Dendritic cell treated with granulocyte-macrophage colony-stimulating factor and Interleukin-4, amounts not matched to agents 40 ng/mL and 50 ng/mL, for 4 days (primary cell): ENCODE data around the gene CCDC12.

Source experiments
- H3K27ac Mint-ChIP-seq: one replicate; pipeline ENCODE4 v1.8.0; 2022; ENCODE audit warnings: mild to moderate bottlenecking, mixed read lengths
- H3K27me3 Mint-ChIP-seq: one replicate; pipeline ENCODE4 v1.8.0; 2022; ENCODE audit warnings: mild to moderate bottlenecking, mixed read lengths
- H3K36me3 Mint-ChIP-seq: one replicate; pipeline ENCODE4 v1.8.0; 2022; ENCODE audit warnings: low read depth, mixed read lengths
- H3K4me1 Mint-ChIP-seq: one replicate; pipeline ENCODE4 v1.8.0; 2022; ENCODE audit warnings: low read depth, mixed read lengths
- H3K4me3 Mint-ChIP-seq: one replicate; pipeline ENCODE4 v1.8.0; 2022; ENCODE audit warnings: mild to moderate bottlenecking, moderate library complexity, mixed read lengths
- H3K9me3 Mint-ChIP-seq: one replicate; pipeline ENCODE4 v1.8.0; 2022; ENCODE audit warnings: mixed read lengths
- intact Hi-C: fragments of 100-400 bp; cut with micrococcal nuclease; formaldehyde crosslinking; loops from one replicate; pipeline ENCODE4 v1.15.0; 2022

CCDC12 gene

DNA sequence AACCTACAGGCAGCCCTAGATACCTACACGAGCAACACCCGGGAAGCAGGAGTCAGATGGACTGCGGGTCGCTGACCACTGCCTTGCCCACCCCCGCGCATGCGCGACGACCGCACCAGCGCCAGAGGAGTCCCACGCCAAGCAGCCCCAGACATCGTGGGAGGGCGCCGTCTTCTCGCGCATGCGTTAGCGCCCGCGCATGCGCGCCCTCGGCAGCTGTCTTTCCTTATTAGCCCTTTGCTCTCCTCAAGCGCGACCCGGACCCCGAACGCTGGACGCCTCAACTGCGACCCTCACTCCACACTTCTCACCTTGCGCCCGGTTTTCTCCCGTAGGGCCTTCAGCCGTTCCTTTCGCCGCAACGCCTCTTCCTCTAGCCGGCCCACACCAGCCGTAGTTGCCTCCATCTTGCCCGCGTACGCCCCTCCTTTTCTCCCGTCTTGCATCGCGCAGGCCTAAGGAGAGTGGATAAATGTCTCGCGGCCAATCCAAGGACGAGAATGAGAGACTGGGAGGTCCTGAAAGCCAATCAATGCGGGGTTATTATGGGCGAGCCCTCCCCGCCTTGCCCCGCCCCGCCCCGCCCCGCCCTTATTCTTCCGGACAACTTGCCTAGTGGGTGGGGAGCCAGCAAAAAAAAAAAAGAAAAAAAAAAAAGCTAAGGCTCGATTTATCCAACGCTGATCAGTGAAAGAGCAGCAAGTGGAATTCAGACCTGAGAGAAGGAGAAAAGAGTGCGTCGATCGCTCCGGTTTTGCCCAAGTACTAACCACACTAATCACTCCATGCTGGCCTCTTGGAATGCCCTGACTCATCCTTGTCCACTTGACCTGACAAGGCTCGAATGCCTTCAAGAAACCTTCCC lies at the start of gene CCDC12:
Gene CCDC12 (minus strand): TSS at position 420 of the 865 bp plus-strand sequence. CDS start 13 bp downstream, at position 407.
- Mint-ChIP-seq H3K4me3 (peak within 1 kb of the TSS; percentile 86), H3K27ac (peak within 1 kb of the TSS; percentile 94)
- intact Hi-C loops = loop anchor here (5.0 kb wide), 1 partner anchor 49 kb away; no protein-coding TSS in a partner anchor

DNA sequence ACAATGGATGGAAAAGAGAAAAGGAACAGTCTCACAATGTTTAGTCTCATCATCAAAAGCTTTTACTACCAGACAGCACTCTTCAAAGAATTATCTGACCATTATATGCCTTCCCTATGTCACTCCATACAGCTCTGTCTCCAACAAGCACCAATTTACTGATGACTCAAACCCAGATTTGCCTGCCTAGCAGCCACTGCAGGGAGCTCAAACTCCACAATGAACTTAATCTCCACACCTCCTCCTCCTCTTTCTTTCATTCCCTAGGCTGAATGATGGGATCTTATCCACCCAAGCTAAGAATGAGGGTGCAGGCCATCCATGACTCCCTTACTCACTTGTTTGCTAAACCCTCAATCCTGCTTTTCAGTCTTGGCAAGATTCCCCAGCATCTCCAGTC lies 48.4 kb upstream of the CCDC12 start:
- H3K27ac Mint-ChIP-seq = no peak overlapping the region
- H3K9me3 Mint-ChIP-seq = no peaks in the 10 kb centered on the region
- no peaks in the 10 kb centered on the region for H3K27me3 Mint-ChIP-seq
- H3K4me1 Mint-ChIP-seq = peaks cover 7% of the 10 kb centered on the region
- H3K36me3 Mint-ChIP-seq = peaks cover 46% of the 10 kb centered on the region
- no peak overlapping the region for H3K4me3 Mint-ChIP-seq
- intact Hi-C loops = no loop called here

More for the DNA sequence above, at the start of gene CCDC12:
- no peaks in the 10 kb centered on the region for H3K9me3 Mint-ChIP-seq
- H3K4me1 Mint-ChIP-seq = peaks cover 69% of the 10 kb centered on the region
- H3K27me3 Mint-ChIP-seq = no peaks in the 10 kb centered on the region
- H3K36me3 Mint-ChIP-seq = peaks cover 37% of the 10 kb centered on the region

DNA sequence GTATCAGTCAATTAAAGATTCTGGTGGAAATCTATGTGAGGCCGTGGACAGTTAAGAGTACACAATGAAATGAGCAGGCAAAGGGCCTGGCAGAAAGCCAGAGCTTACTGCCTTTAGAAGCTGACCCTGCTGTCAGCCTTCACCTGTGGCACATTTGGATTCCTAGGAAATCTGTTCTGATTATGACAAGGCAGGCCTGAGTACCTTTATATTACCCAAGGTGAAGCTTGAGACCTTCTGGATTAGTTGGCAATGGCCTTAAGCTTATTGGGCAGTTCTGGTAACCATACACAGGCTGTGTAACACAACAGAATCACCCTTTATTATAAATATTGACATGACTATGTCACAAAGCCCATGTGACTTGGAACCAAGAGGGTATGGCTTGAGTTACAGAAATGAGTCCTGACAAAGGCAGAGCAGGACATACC lies 46.1 kb upstream of the CCDC12 start:
- H3K4me3 Mint-ChIP-seq = no peak overlapping the region
- peaks cover 46% of the 10 kb centered on the region for H3K36me3 Mint-ChIP-seq

DNA sequence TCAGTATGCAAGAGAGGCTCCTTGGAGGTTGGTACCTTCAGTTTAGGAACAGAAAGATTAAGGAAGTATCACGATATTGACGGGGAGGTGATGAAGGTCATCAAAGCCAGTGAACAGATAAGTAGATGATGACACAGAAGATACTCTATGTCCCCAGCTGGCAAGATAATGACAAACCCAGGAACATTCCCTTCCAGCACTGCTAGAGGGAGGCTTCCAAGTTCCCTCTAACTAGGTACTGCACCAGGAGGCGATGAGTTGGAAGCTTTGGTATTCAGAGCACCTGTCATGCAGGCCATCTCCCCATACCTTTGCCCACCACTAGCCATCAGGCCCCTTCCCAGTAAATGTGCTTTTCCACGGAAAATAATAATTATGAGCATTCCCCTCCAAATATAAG lies 43.8 kb upstream of the CCDC12 start:
- intact Hi-C loops = no loop called here
- H3K4me3 Mint-ChIP-seq = no peak overlapping the region
- H3K9me3 Mint-ChIP-seq = no peaks in the 10 kb centered on the region
- H3K36me3 Mint-ChIP-seq = peaks cover 55% of the 10 kb centered on the region
- peaks cover 22% of the 10 kb centered on the region for H3K4me1 Mint-ChIP-seq
- H3K27ac Mint-ChIP-seq = no peak overlapping the region
- no peaks in the 10 kb centered on the region for H3K27me3 Mint-ChIP-seq

More for the DNA sequence above, 46.1 kb upstream of the CCDC12 start:
- Mint-ChIP-seq H3K27me3 (no peaks in the 10 kb centered on the region), H3K4me1 (peaks cover 20% of the 10 kb centered on the region), H3K9me3 (no peaks in the 10 kb centered on the region), H3K27ac (no peak overlapping the region)
- intact Hi-C loops = no loop called here

DNA sequence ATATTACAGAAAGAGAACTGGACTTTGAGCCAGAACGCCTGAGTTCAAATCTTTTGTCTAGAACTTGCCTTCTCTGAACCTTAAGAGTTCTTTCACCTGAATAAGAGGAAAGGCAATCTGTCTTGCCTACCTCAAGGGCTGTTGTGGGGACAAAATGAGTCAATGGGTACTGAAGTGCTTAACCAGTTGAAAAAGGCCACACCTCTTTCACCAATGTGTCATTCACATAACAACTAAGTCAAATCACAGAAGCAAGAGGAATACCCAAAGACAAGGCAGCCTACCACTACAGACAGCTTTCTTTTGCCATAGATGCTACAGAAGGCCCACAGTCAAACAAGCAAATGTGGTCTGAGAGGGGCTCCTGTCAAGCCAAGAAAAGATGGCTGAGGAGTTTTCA lies 42.7 kb upstream of the CCDC12 start:
- Mint-ChIP-seq H3K36me3 (peaks cover 66% of the 10 kb centered on the region), H3K9me3 (no peaks in the 10 kb centered on the region), H3K4me1 (peaks cover 15% of the 10 kb centered on the region), H3K27ac (no peak overlapping the region), H3K4me3 (no peak overlapping the region), H3K27me3 (no peaks in the 10 kb centered on the region)
- intact Hi-C loops = no loop called here

DNA sequence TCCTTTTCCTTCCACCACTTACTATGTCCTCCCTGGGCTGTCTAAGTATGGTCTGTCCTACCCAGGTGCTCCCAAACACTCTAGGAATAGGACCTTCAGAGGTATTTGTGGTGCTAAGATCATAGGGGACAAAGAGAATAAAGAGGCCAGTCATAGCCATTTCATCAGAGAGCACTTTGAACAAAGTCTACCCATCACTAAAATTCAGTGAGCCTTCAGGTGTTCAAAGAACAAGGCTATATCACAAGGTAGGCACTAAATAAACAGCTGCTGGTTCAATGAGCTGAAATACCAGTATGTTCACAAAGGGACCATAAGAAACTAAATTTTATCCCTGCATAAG lies 41.7 kb upstream of the CCDC12 start:
- H3K9me3 Mint-ChIP-seq = no peaks in the 10 kb centered on the region
- intact Hi-C loops = no loop called here
- peaks cover 15% of the 10 kb centered on the region for H3K4me1 Mint-ChIP-seq
- H3K36me3 Mint-ChIP-seq = peaks cover 75% of the 10 kb centered on the region
- no peak overlapping the region for H3K4me3 Mint-ChIP-seq
- no peaks in the 10 kb centered on the region for H3K27me3 Mint-ChIP-seq
- H3K27ac Mint-ChIP-seq = no peak overlapping the region

DNA sequence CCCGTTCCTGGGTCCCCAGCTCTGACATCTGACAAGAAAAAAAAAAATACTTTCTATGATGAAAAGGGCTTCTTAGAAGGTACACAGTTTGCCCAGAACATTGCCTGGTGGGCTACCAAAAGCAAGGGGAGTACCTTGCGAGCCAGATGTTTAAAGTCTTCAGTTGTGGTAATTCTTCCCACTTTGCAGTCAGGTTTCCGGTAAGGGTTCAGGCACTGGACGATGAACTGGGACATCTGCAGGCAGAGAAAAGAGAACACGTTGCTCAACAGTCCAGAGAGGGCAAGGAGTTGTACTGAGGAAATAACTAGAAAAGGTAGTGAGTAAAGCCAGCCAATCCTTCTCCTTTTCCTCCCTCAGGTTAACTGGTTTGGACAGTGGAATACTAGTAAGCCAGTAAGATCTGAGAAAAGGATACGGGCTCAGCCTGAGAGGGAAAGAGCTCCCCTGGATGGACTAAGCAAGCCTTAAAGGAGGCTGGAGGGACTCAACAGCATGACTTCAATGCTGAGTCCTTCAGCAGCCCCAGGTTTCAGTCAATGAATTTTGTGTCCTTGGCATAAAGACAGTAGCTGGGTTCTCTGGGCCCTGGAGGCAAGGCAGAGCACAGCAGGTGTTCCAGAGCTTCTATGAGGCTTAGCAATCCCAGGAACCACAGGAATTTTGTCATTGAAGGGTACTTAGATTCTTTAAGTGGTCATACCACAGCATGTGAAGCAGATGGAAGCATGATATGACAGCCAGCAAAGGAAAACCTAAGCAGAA lies 41.1 kb upstream of the CCDC12 start:
- no peak overlapping the region for H3K4me3 Mint-ChIP-seq
- H3K4me1 Mint-ChIP-seq = peaks cover 15% of the 10 kb centered on the region
- no peaks in the 10 kb centered on the region for H3K9me3 Mint-ChIP-seq
- H3K27me3 Mint-ChIP-seq = no peaks in the 10 kb centered on the region
- H3K36me3 Mint-ChIP-seq = peaks cover 77% of the 10 kb centered on the region
- no peak overlapping the region for H3K27ac Mint-ChIP-seq
- intact Hi-C loops = no loop called here

DNA sequence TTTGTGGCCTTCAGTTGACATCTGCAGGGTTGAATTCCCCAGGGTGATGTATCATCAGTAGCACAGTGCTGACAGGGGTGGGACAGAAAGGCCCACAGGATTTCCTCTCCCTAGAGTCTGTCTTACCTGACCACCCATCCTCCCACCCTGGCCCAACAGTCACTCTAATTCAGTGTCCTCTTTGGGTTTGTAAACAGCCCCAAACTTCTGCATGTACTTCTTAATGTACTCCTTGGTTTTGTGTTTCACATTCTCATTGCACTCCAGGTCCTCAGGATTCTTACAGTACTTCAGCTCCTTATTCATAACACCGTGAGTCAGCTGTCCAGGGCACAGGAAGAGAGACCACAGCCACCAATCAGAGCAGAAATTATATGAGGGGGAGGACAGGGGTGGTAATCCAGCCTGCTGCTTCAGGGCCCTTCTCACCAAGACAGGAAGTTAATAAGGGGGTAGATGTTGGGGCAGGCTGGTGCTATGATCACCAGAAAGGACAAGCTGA lies 40.4 kb upstream of the CCDC12 start:
- Mint-ChIP-seq H3K4me3 (no peak overlapping the region), H3K27me3 (no peaks in the 10 kb centered on the region), H3K9me3 (no peaks in the 10 kb centered on the region), H3K4me1 (peaks cover 15% of the 10 kb centered on the region), H3K27ac (no peak overlapping the region), H3K36me3 (peaks cover 77% of the 10 kb centered on the region)
- intact Hi-C loops = no loop called here

DNA sequence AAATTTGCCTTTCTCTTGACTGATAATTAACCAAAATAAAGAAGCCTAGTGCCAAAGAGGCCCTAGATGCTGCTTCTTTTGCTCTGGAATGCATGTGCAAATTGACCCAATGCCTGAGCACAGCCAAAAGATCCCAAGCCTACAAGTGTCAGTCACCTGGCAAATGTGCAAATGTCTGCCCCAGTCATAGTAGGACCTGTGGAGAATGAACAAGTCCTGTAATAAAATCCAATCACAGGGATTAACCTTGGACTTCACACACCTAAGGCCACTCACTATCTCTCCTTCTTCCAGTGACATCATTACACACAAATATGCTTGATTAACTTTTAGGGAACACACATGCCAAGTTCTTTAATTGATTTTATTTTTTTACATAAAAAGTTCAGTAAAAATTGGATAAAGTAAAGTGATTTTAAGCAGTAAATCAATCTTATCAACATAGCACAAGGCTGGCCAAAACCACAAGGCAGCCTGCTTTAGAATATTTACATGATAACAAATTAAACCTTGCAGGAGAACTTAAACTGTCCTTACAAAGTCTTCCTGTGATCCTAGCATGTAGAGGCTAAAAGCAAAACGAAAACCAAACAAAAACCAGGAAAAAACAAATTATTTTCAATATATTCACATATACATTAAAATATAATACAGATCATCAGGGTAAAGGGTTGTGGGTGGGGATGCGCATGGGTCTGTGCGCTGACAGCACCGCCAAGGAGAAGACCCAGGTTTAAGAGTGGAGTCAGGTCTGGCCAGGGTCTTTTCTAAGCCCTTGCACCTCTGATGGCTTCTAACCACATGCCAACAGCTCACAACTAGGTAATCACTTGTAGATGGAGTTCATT lies 39.8 kb upstream of the CCDC12 start:
- no peak overlapping the region for H3K4me3 Mint-ChIP-seq
- H3K36me3 Mint-ChIP-seq = peaks cover 77% of the 10 kb centered on the region
- H3K4me1 Mint-ChIP-seq = peaks cover 15% of the 10 kb centered on the region
- no peak overlapping the region for H3K27ac Mint-ChIP-seq
- H3K27me3 Mint-ChIP-seq = no peaks in the 10 kb centered on the region
- H3K9me3 Mint-ChIP-seq = no peaks in the 10 kb centered on the region
- intact Hi-C loops = no loop called here

DNA sequence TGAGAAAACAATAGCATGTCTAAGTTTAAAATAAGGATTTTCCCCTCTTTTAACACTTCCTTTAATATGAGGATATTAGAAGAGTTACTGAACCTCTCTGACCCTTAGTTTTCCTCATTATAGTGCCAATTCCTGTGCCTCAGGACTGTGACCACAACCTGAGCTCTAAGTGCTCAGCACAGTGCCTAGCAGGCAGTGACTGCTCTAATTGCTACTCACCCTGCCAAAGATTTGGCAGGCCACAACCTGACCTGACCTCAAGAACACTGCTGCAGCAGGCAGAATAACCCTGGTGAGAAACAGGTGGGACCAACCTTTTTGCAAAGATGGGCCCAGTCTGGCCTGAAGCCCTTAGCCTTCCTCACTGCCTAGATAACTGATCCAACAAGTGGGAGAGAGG lies 38.6 kb upstream of the CCDC12 start:
- Mint-ChIP-seq H3K27me3 (no peaks in the 10 kb centered on the region), H3K4me3 (no peak overlapping the region), H3K4me1 (peaks cover 16% of the 10 kb centered on the region), H3K36me3 (peaks cover 73% of the 10 kb centered on the region), H3K27ac (no peak overlapping the region), H3K9me3 (no peaks in the 10 kb centered on the region)
- intact Hi-C loops = no loop called here

DNA sequence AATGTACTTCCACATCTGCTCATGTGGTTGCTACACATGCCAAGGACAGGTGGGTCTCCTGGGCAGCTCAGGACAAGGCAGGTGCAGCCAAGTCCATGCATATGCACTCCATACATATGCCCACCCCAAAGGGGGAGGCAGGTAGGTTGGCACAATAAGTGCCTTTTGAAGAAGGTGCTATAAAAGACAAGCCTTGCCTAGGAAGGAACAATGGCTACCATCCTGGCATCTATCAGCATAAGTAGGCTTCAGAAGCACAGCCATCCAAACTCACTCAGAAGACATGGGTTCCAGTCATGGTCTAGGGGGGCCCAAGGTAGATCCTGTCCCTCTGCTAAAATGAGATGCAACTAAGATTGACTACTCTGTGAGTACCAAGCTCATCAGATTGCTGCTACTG lies 37.5 kb upstream of the CCDC12 start:
- Mint-ChIP-seq H3K36me3 (peaks cover 66% of the 10 kb centered on the region), H3K27ac (no peak overlapping the region), H3K9me3 (no peaks in the 10 kb centered on the region), H3K27me3 (no peaks in the 10 kb centered on the region), H3K4me3 (no peak overlapping the region), H3K4me1 (peaks cover 23% of the 10 kb centered on the region)
- intact Hi-C loops = no loop called here

DNA sequence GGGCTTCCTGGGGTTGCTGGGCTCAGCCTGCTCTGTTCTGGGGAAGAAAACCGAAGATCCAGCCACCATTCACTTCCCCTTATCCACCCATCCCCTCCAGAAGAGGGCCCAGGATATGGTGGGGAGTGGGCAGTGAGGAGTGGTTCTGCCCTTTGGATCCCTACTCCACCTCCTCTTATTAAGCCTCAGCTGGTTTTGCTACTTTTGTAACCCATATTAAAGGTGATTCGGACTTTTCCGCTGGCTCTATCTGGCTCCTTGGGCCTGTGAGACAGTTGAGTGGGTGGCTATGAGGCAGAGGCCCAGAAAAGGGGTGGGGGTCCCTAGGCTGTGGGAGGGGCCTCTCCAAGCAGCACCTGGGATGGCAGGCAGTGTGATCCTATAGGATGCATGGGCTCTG lies 36.7 kb upstream of the CCDC12 start:
- Mint-ChIP-seq H3K36me3 (peaks cover 60% of the 10 kb centered on the region), H3K27ac (no peak overlapping the region), H3K4me1 (peaks cover 15% of the 10 kb centered on the region), H3K27me3 (no peaks in the 10 kb centered on the region), H3K9me3 (no peaks in the 10 kb centered on the region), H3K4me3 (no peak overlapping the region)
- intact Hi-C loops = no loop called here

DNA sequence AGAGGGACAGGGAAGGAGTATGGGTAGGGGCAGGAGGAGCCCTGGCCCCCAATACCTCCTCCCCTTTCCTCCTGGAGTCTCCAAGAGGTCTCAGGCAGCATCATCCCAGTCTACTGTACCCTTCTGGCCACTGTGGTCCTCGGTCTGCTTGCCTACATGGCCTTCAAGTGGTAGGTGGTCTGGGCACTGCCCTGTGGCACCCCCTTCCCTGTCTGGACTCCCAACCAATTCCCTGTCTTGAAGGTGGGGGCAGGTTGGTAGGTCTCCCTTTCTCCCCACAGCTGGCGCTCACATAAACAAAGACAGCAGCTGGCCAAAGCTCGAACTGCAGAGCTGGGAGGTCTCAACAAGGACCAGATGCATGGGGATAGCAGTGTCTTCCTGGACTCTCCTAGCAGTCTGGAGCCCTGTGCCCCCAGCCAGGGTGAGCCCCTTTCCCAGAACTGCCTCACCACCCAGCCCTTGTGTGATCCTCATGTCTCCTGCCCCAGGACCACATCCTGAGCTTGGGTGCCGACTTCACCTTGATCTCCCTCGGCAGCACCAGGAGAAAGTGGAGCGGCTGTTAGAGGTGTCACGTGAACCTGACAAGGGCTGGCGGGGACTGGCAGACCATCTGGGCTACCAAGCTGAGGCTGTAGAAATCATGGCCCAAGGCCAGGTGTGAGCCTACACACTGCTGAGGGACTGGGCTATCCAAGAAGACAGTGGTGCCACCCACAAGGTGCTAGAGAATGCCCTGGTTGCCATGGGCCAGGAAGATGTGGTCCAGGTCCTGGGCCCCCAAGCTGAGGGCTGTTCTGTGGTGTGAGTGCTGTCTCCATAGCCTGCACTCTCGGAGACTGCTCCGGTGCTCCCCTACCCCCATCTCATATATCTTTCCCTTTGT lies 36.0 kb upstream of the CCDC12 start:
- Mint-ChIP-seq H3K9me3 (no peaks in the 10 kb centered on the region), H3K4me3 (no peak overlapping the region), H3K4me1 (peaks cover 9% of the 10 kb centered on the region), H3K27ac (no peak overlapping the region), H3K36me3 (peaks cover 60% of the 10 kb centered on the region), H3K27me3 (no peaks in the 10 kb centered on the region)
- intact Hi-C loops = no loop called here
